Measurements from ENCODE around the gene DNAAF5.
"Not testable (repeated sequence)": the region's sequence is repeated elsewhere in the genome, so short reads cannot be mapped to it uniquely, and the experiment has no call there.

DNAAF5 gene

GRCh38 chr7:781186-781849 is 54.8 kb downstream of the DNAAF5 start:
- no peak for DNase-seq (ENCODE audit: low read depth in 1 of 2, low spot score in 1 of 2)

GRCh38 chr7:781936-782529 is 55.5 kb downstream of the DNAAF5 start:
- DNase-seq (ENCODE audit: low read depth in 1 of 2, low spot score in 1 of 2), result no peak

- DNase-seq (ENCODE audit: low read depth in 1 of 2, low spot score in 1 of 2), result no peak
These were observed 56.4 kb downstream of the DNAAF5 start for GRCh38 chr7:782718-783449.

- DNase-seq (ENCODE audit: low read depth in 1 of 2, low spot score in 1 of 2), result no peak
These were observed 57.3 kb downstream of the DNAAF5 start for GRCh38 chr7:783556-784490.

GRCh38 chr7:784971-785370 is 58.5 kb downstream of the DNAAF5 start:
- DNase-seq (ENCODE audit: low read depth in 1 of 2, low spot score in 1 of 2), result no peak

GRCh38 chr7:785416-785815 is 58.9 kb downstream of the DNAAF5 start:
- DNase-seq (ENCODE audit: low read depth in 1 of 2, low spot score in 1 of 2), result no peak

- DNase-seq (ENCODE audit: low read depth in 1 of 2, low spot score in 1 of 2), result peak; percentile 46 to 59
These were observed 60.2 kb downstream of the DNAAF5 start for GRCh38 chr7:786472-787255.

GRCh38 chr7:787332-788240 is 61.1 kb downstream of the DNAAF5 start:
- DNase-seq (ENCODE audit: low read depth in 1 of 2, low spot score in 1 of 2), result no peak

- no peak for DNase-seq (ENCODE audit: low read depth in 1 of 2, low spot score in 1 of 2)
These were observed 65.0 kb downstream of the DNAAF5 start for GRCh38 chr7:791519-791918.

- DNase-seq (ENCODE audit: low read depth in 1 of 2, low spot score in 1 of 2), result no peak
These were observed 67.7 kb downstream of the DNAAF5 start for GRCh38 chr7:794207-794606.

GRCh38 chr7:794671-795329 is 68.3 kb downstream of the DNAAF5 start:
- no peak for DNase-seq (ENCODE audit: low read depth in 1 of 2, low spot score in 1 of 2)

GRCh38 chr7:796434-797169 is 70.1 kb downstream of the DNAAF5 start:
- not testable (repeated sequence) for DNase-seq (ENCODE audit: low read depth in 1 of 2, low spot score in 1 of 2)

GRCh38 chr7:798921-799470 is 72.5 kb downstream of the DNAAF5 start:
- DNase-seq (ENCODE audit: low read depth in 1 of 2, low spot score in 1 of 2), result no peak

GRCh38 chr7:800692-801091 is 74.2 kb downstream of the DNAAF5 start:
- DNase-seq (ENCODE audit: low read depth in 1 of 2, low spot score in 1 of 2), result no peak

- not testable (repeated sequence) for DNase-seq (ENCODE audit: low read depth in 1 of 2, low spot score in 1 of 2)
These were observed 74.9 kb downstream of the DNAAF5 start for GRCh38 chr7:801351-801750.

- no peak for DNase-seq (ENCODE audit: low read depth in 1 of 2, low spot score in 1 of 2)
These were observed 75.5 kb downstream of the DNAAF5 start for GRCh38 chr7:801940-802381.

GRCh38 chr7:802500-803242 is 76.2 kb downstream of the DNAAF5 start:
- no peak for DNase-seq (ENCODE audit: low read depth in 1 of 2, low spot score in 1 of 2)

All from activated T-helper 1 cell treated with anti-CD3 and anti-CD28 coated beads, Interleukin-2, amount 50 U/mL, for 16 hours (primary cell).